DOHH2 (cell line): ENCODE results near the gene SYNE4.

ENCODE experiments used
- CTCF ChIP-seq: fragments of 200-600 bp; sonication (generic); IDR thresholded peaks from one replicate; pipeline ENCODE4 v1.5.1; 2014; ENCODE audit warnings: antibody characterized with exemption, mild to moderate bottlenecking, low read depth, low read length; ENCODE audit not compliant: poor library complexity, severe bottlenecking
- EZH2phosphoT487 ChIP-seq: fragments of 200-600 bp; sonication (generic); IDR thresholded peaks from 2 replicates; pipeline ENCODE4 v1.6.1; 2017; ENCODE audit warnings: borderline replicate concordance, mild to moderate bottlenecking, antibody characterized with exemption, low read length, moderate library complexity, mixed read lengths

- no peak for TF ChIP-seq CTCF
- TF ChIP-seq EZH2phosphoT487: no peak
These were observed 22.7 kb upstream of the SYNE4 start for GRCh38 chr19:36031308-36031707.
